ENCODE data around the gene KIF22. TPM values are rescaled to one million over a fixed set of nuclear protein-coding genes. Genes with fewer than 3 reads are reported as not detected.
"Not testable (repeated sequence)": the region's sequence is repeated elsewhere in the genome, so short reads cannot be mapped to it uniquely, and the experiment has no call there.

Gene KIF22
- total and polyA plus RNA-seq, 11 donors: 12.2 to 91.2 (median 32.2) TPM

DNA sequence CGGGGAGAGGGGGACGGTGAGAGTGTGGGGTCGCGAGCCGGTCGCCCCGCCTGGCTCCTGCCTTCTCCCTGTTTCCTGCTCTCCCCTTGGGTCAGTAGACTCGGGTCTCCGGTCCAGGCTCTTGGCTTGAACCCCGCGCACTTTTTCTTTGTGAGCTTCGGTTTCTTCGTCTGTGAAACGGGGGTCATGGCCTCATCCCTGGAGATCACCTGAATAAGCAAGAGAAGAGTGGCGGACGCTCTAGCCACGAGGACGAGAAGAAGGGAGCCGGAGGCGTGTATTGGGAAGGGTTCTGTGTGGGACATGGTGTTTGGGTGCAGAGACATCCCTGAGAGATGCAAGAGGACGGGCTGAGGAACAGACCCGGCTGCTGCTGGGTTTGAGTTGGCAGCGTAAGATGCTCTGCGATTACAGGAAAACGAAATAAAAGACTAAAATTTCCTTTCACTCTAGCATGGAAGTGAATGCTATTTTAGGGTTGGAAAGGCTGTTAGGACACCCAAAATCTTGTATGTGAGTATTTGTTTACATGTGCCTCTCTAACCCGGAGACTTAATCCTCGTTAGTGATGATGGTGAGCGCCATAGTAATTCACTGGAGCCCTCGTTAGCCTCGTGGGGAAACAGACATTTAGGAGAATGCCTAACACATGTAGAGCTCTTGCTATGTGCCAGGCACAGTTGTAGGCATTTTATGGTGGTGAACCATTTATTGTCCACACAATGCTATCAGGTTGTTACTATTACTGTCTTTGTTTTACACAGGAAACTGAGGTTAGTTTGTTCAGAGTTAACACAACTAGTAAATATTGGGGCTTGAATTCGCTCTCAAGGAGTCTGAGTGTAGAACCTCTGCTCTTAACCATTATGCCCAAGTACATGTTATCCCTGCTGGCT is 646 bp downstream of the KIF22 start:
- peak overlapping the region in 8 of 12 donors; percentile 47 to 92 (median 67) for H3K27ac ChIP-seq
- no peaks in the 10 kb centered on the region for H3K36me3 ChIP-seq
- no peaks in the 10 kb centered on the region for H3K27me3 ChIP-seq
- H3K4me3 ChIP-seq: peak overlapping the region; percentile 50 to 94 (median 82)
- TF ChIP-seq POLR2A (IDR thresholded peaks at IDR 0.05): no peak
- TF ChIP-seq, protein P1, sequence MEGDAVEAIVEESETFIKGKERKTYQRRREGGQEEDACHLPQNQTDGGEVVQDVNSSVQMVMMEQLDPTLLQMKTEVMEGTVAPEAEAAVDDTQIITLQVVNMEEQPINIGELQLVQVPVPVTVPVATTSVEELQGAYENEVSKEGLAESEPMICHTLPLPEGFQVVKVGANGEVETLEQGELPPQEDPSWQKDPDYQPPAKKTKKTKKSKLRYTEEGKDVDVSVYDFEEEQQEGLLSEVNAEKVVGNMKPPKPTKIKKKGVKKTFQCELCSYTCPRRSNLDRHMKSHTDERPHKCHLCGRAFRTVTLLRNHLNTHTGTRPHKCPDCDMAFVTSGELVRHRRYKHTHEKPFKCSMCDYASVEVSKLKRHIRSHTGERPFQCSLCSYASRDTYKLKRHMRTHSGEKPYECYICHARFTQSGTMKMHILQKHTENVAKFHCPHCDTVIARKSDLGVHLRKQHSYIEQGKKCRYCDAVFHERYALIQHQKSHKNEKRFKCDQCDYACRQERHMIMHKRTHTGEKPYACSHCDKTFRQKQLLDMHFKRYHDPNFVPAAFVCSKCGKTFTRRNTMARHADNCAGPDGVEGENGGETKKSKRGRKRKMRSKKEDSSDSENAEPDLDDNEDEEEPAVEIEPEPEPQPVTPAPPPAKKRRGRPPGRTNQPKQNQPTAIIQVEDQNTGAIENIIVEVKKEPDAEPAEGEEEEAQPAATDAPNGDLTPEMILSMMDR (IDR thresholded peaks at IDR 0.05): no peak
- WGBS, 4 donors: 2 to 3% (median 3%) methylated on average over 28 to 31 of the region's 31 CpGs
- ATAC-seq (peak in 1 of 4 donors; percentile 16), DNase-seq (no peak)
- intact Hi-C loops (cut with DNase I): loop anchor here in 5 of 10 donors (2.0 to 5.0 kb wide), 3 partner anchors 14 to 56 kb away; partner anchors contain the start of gene MVP (in 1 of the 5)
- H3K9me3 ChIP-seq: no peaks in the 10 kb centered on the region
- peaks cover 0 to 30% (median 16%) of the 10 kb centered on the region in 12 donors for H3K4me1 ChIP-seq

DNA sequence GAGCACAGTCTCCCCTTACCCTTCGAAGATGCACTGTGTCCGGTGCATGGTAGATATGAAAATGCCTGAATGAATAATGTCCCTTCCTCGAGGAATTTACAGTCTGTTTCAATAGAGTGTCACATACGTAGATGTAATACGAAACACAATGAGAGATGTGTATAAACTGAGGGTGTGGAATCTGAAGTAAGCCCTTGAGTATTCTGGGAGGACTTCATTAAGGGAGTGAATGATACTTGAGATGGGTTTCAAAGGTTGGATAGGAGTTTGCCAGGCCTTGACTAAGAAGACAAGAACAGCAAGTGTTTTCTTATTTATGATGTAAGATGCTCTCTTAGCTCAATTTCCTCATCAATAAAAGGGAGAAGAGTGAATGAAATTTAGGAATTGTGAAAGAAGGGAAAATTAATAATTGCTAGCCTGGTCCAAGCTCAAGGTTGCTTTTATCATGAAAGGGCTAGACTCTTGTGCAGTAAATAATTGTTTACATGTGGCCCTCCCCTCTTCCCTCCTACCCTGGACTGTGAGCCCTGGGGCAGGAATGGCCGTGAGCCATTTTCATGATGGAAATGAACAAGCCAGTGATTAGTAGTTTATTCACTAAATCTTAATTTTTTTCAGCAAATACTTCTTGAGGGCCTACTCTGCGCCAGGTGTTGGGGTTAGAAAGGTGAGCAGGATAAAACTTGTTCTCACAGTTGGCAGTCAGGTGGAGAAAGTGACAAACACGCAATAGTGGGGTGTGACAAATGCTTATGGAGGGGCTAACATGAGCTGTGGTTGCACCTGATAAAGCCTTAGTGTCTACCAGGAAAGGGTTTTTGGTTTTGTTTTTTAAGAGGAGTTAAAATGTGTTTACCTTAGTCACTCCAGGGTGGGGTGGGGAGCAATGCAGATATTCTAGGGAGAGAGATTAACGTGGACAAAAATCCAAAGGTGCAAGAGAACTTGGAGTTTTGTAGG is 1.6 kb downstream of the KIF22 start:
- no peaks in the 10 kb centered on the region for H3K9me3 ChIP-seq
- H3K27me3 ChIP-seq: no peaks in the 10 kb centered on the region
- DNase-seq: no peak
- H3K4me3 ChIP-seq: peak overlapping the region in 6 of 12 donors; percentile 65 to 94 (median 82)
- WGBS, 4 donors: 75 to 79% (median 77%) methylated on average over 9 of the region's 9 CpGs
- TF ChIP-seq, protein P1 (IDR thresholded peaks at IDR 0.05): no peak
- TF ChIP-seq POLR2A (IDR thresholded peaks at IDR 0.05): no peak
- H3K36me3 ChIP-seq: peaks cover 0 to 8% (median 3%) of the 10 kb centered on the region in 9 donors
- ATAC-seq: no peak
- H3K27ac ChIP-seq: no peak overlapping the region
- intact Hi-C loops (cut with DNase I): loop anchor here in 5 of 10 donors (2.0 to 5.0 kb wide), 3 partner anchors 13 to 55 kb away; partner anchors contain the start of gene MVP (in 1 of the 5)
- peaks cover 0 to 30% (median 16%) of the 10 kb centered on the region in 12 donors for H3K4me1 ChIP-seq

DNA sequence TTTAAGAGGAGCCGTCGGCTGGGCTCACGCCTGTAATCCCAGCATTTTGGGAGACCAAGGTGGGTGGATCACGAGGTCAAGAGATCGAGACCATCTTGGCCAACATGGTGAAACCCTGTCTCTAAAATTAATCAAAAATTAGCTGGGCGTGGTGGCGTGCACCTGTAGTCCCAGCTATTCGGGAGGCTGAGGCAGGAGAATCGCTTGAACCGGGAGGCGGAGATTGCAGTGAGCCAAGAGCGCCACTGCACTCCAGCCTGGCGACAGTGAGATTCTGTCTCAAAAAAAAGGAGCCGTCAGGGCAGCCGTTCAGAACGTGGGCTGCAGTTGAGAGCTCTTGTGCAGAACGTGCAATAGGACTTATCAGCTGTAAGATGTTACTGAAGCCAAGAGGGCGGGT is 2.6 kb downstream of the KIF22 start:
- not testable (repeated sequence) for DNase-seq, H3K4me3 ChIP-seq, H3K9me3 ChIP-seq, H3K27me3 ChIP-seq, H3K27ac ChIP-seq, ATAC-seq
- Histone ChIP-seq H3K4me1 (peaks cover 0 to 30% (median 16%) of the 10 kb centered on the region in 12 donors), H3K36me3 (peaks cover 0 to 17% (median 12%) of the 10 kb centered on the region in 9 donors)
- 84 to 89% (median 87%) methylated on average over 18 of the region's 18 CpGs for WGBS, 4 donors
- intact Hi-C loops (cut with DNase I): loop anchor here in 1 of 10 donors (5.0 kb wide), 1 partner anchor 54 kb away; no protein-coding TSS in a partner anchor

DNA sequence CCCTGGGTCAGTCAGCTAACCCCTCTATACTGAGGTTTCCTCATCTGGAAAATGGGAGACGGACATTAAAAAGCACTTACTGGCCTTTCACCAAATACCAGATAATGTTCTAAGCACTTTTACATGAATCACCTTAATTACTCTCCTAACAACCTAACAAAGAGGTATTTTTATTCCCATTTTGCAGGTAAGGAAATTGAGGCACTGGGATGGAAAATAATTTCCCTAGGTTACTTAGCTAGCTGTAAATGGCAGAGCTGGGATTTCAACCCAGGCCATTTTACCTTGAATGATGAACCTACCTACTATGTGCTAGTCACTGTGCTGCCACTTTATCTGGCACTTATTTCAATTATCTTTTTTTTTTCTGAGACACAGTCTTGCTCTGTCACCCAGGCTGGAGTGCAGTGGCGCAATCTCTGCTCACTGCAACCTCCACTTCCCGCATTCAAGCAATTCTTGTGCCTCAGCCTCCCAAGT is 3.7 kb downstream of the KIF22 start:
- Histone ChIP-seq H3K27me3 (no peaks in the 10 kb centered on the region), H3K9me3 (no peaks in the 10 kb centered on the region), H3K27ac (no peak overlapping the region), H3K4me1 (peaks cover 0 to 29% (median 16%) of the 10 kb centered on the region in 12 donors), H3K36me3 (peaks cover 0 to 28% (median 23%) of the 10 kb centered on the region in 9 donors), H3K4me3 (no peak overlapping the region)
- DNase-seq (no peak), ATAC-seq (no peak)
- TF ChIP-seq, protein P1 (IDR thresholded peaks at IDR 0.05): no peak
- no peak for TF ChIP-seq POLR2A (IDR thresholded peaks at IDR 0.05)
- intact Hi-C loops (cut with DNase I): loop anchor here in 1 of 10 donors (5.0 kb wide), 1 partner anchor 53 kb away; no protein-coding TSS in a partner anchor
- whole genome bisulfite sequencing, 4 donors: 94 to 99% (median 98%) methylated on average over 3 of the region's 3 CpGs

Measured in heart left ventricle (tissue), 16 donors.